ENCODE data around the gene ZNF17. TPM values are rescaled to one million over a fixed set of nuclear protein-coding genes. Genes with fewer than 3 reads are reported as not detected.
"Not testable (repeated sequence)": the region's sequence is repeated elsewhere in the genome, so short reads cannot be mapped to it uniquely, and the experiment has no call there.

ZNF17 gene
- total RNA-seq, 1 donor from 2014 or later = 6.9 TPM

DNA sequence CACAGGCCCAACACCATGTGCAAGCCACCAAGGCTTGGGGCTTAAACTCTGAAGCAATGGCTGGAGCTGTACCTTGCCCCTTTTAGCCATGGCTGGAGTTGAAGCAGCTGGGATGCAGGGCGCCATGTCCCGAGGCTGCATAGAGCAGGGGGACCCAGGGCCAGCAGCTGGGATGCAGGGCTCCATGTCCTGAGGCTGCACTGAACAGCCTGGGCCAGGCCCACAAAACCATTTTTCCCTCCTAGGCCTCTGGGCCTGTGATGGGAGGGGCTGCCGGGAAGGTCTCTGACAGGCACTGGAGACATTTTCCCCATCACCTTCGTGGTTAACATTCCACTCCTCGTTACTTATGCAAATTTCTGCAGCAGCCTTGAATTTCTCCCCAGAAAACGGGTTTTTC is 36.8 kb upstream of the ZNF17 start:
- Mint-ChIP-seq H3K27me3 (ENCODE audit: low read depth) (no peaks in the 10 kb centered on the region), H3K4me3 (ENCODE audit: unreplicated experiment) (no peak overlapping the region), H3K9me3 (ENCODE audit: low read depth) (peaks cover 45% of the 10 kb centered on the region), H3K4me1 (ENCODE audit: low read depth) (no peaks in the 10 kb centered on the region), H3K36me3 (ENCODE audit: low read depth) (peaks cover 83% of the 10 kb centered on the region), H3K27ac (ENCODE audit: unreplicated experiment) (no peak overlapping the region)
- DNase-seq (ENCODE audit: low spot score) = no peak
- TF ChIP-seq CTCF (IDR thresholded peaks at IDR 0.05) = no peak

GRCh38 chr19:57374647-57375046 is 36.3 kb upstream of the ZNF17 start:
- not testable (repeated sequence) for H3K4me3 Mint-ChIP-seq (ENCODE audit: unreplicated experiment); H3K4me1 Mint-ChIP-seq (ENCODE audit: low read depth); DNase-seq (ENCODE audit: low spot score); H3K27ac Mint-ChIP-seq (ENCODE audit: unreplicated experiment); H3K27me3 Mint-ChIP-seq (ENCODE audit: low read depth)
- Mint-ChIP-seq H3K9me3 (ENCODE audit: low read depth) (peaks cover 49% of the 10 kb centered on the region), H3K36me3 (ENCODE audit: low read depth) (peaks cover 84% of the 10 kb centered on the region)

- TF ChIP-seq CTCF (IDR thresholded peaks at IDR 0.05) = no peak
- no peak overlapping the region for H3K4me3 Mint-ChIP-seq (ENCODE audit: unreplicated experiment)
- no peaks in the 10 kb centered on the region for H3K27me3 Mint-ChIP-seq (ENCODE audit: low read depth)
- peaks cover 78% of the 10 kb centered on the region for H3K36me3 Mint-ChIP-seq (ENCODE audit: low read depth)
- H3K27ac Mint-ChIP-seq (ENCODE audit: unreplicated experiment) = no peak overlapping the region
- peaks cover 57% of the 10 kb centered on the region for H3K9me3 Mint-ChIP-seq (ENCODE audit: low read depth)
- DNase-seq (ENCODE audit: low spot score) = no peak
- H3K4me1 Mint-ChIP-seq (ENCODE audit: low read depth) = no peaks in the 10 kb centered on the region
Measured at GRCh38 chr19:57376151-57376550, 34.8 kb upstream of the ZNF17 start.

DNA sequence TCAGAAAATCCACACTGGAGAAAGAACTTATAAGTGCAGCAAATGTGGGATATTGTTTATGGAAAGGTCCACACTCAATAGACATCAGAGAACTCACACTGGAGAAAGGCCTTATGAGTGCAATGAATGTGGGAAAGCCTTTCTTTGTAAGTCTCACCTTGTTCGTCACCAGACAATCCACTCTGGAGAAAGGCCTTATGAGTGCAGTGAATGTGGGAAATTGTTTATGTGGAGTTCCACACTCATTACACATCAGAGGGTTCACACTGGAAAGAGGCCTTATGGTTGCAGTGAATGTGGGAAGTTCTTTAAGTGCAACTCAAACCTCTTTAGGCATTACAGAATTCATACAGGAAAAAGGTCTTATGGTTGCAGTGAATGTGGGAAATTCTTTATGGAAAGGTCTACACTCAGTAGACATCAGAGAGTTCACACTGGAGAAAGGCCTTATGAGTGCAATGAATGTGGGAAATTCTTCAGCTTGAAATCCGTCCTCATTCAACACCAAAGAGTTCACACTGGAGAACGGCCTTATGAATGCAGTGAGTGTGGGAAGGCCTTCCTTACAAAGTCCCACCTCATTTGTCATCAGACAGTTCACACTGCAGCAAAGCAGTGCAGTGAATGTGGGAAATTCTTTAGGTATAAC is 33.3 kb upstream of the ZNF17 start:
- no peak overlapping the region for H3K27ac Mint-ChIP-seq (ENCODE audit: unreplicated experiment)
- no peaks in the 10 kb centered on the region for H3K27me3 Mint-ChIP-seq (ENCODE audit: low read depth)
- H3K4me3 Mint-ChIP-seq (ENCODE audit: unreplicated experiment) = no peak overlapping the region
- TF ChIP-seq CTCF (IDR thresholded peaks at IDR 0.05) = no peak
- peaks cover 64% of the 10 kb centered on the region for H3K36me3 Mint-ChIP-seq (ENCODE audit: low read depth)
- H3K9me3 Mint-ChIP-seq (ENCODE audit: low read depth) = peaks cover 57% of the 10 kb centered on the region
- H3K4me1 Mint-ChIP-seq (ENCODE audit: low read depth) = no peaks in the 10 kb centered on the region
- DNase-seq (ENCODE audit: low spot score) = no peak

GRCh38 chr19:57380923-57381322 is 30.0 kb upstream of the ZNF17 start:
- no peak for TF ChIP-seq CTCF (IDR thresholded peaks at IDR 0.05)
- H3K9me3 Mint-ChIP-seq (ENCODE audit: low read depth) = peaks cover 42% of the 10 kb centered on the region
- H3K4me1 Mint-ChIP-seq (ENCODE audit: low read depth) = no peaks in the 10 kb centered on the region
- DNase-seq (ENCODE audit: low spot score) = no peak
- no peak overlapping the region for H3K4me3 Mint-ChIP-seq (ENCODE audit: unreplicated experiment)
- no peak overlapping the region for H3K27ac Mint-ChIP-seq (ENCODE audit: unreplicated experiment)
- peaks cover 33% of the 10 kb centered on the region for H3K36me3 Mint-ChIP-seq (ENCODE audit: low read depth)
- H3K27me3 Mint-ChIP-seq (ENCODE audit: low read depth) = no peaks in the 10 kb centered on the region

- H3K4me1 Mint-ChIP-seq (ENCODE audit: low read depth) = no peaks in the 10 kb centered on the region
- DNase-seq (ENCODE audit: low spot score) = no peak
- no peak overlapping the region for H3K27ac Mint-ChIP-seq (ENCODE audit: unreplicated experiment)
- no peaks in the 10 kb centered on the region for H3K27me3 Mint-ChIP-seq (ENCODE audit: low read depth)
- no peak for TF ChIP-seq CTCF (IDR thresholded peaks at IDR 0.05)
- peaks cover 16% of the 10 kb centered on the region for H3K36me3 Mint-ChIP-seq (ENCODE audit: low read depth)
- peaks cover 24% of the 10 kb centered on the region for H3K9me3 Mint-ChIP-seq (ENCODE audit: low read depth)
- no peak overlapping the region for H3K4me3 Mint-ChIP-seq (ENCODE audit: unreplicated experiment)
Measured at GRCh38 chr19:57382806-57383488, 28.0 kb upstream of the ZNF17 start.

All from chondrocyte (in vitro differentiated cells).